ENCODE measurements around the gene PRUNE2.
"Not testable (repeated sequence)": the region's sequence is repeated elsewhere in the genome, so short reads cannot be mapped to it uniquely, and the experiment has no call there.

PRUNE2 gene

GRCh38 chr9:76798527-76798926, 107.4 kb downstream of the PRUNE2 start:
- DNase-seq (ENCODE audit: low read depth): no peak

- no peak for DNase-seq (ENCODE audit: low read depth)
Measured at GRCh38 chr9:76796296-76796695, 109.6 kb downstream of the PRUNE2 start.

- DNase-seq (ENCODE audit: low read depth): no peak
Measured at GRCh38 chr9:76793784-76794431, 112.0 kb downstream of the PRUNE2 start.

- DNase-seq (ENCODE audit: low read depth): no peak
Measured at GRCh38 chr9:76789840-76790239, 116.1 kb downstream of the PRUNE2 start.

- no peak for DNase-seq (ENCODE audit: low read depth)
Measured at GRCh38 chr9:76787677-76788076, 118.2 kb downstream of the PRUNE2 start.

- DNase-seq (ENCODE audit: low read depth): no peak
Measured at GRCh38 chr9:76785501-76785900, 120.4 kb downstream of the PRUNE2 start.

- DNase-seq (ENCODE audit: low read depth): no peak
Measured at GRCh38 chr9:76784881-76785280, 121.0 kb downstream of the PRUNE2 start.

- DNase-seq (ENCODE audit: low read depth): no peak
Measured at GRCh38 chr9:76772686-76773445, 133.0 kb downstream of the PRUNE2 start.

DNA sequence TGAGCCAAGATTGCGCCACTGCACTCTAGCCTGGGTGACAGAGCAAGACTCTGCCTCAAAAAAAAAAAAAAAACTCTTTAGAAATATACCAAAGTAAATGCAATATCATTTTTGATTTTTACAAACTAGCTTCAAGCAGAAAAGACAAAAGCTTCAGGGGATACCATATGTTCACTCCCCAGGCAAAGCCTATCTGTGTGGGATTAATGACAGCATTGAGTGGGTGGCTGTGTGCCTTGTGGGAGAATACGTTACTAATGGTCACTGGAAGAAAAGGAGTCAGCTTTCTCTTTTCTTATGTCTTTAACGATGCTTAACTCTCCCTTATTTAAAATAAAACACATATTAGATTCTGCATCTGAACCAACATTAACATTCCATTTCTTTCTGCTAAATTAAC, 139.8 kb downstream of the PRUNE2 start:
- no peak for DNase-seq (ENCODE audit: low read depth)

DNA sequence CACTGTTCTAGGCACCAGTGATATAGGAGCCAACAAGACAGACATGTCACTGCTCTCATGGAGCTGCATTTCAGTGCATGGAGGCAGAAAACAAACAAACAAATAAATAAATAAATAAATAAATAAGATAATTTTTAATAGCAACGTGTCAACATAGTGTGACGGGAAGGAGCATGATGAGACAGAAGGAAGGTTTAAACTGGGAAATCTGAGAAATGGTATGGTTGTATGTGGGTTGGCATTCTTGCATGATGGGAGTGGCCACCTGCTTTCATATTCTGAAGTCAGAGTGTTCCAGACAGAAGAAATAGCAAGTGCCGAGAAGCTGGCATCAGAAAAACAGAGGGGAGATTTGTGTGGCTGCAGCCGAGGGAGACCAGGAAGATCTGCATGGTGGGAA, 141.8 kb downstream of the PRUNE2 start, which contains the start of gene PCA3:
Gene PCA3, plus strand, starts transcription at position 301 of the 400 bp plus-strand sequence.
- DNase-seq (ENCODE audit: low read depth): no peak

- DNase-seq (ENCODE audit: low read depth): no peak
Measured at GRCh38 chr9:76761448-76761847, 144.5 kb downstream of the PRUNE2 start.

GRCh38 chr9:76759732-76760131, 146.2 kb downstream of the PRUNE2 start:
- no peak for DNase-seq (ENCODE audit: low read depth)

DNA sequence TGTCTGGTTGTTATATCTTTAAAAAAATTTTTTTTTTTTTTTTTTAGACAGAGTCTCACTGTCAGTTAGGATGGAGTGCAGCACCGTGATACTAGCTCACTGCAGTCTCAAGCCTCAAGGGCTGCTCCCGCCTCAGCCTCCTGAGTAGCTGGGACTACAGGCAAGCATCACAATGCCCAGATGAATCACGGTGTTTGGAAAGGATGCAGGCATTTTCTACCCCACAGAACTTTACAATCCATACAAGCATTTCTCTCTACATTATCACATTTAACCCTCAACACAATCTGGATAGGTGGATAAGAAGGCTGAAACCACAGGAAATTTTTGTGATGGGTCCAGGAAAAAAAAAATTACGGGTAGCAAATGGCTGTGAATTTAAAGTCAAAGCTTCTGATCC, 147.4 kb downstream of the PRUNE2 start:
- DNase-seq (ENCODE audit: low read depth): no peak

DNA sequence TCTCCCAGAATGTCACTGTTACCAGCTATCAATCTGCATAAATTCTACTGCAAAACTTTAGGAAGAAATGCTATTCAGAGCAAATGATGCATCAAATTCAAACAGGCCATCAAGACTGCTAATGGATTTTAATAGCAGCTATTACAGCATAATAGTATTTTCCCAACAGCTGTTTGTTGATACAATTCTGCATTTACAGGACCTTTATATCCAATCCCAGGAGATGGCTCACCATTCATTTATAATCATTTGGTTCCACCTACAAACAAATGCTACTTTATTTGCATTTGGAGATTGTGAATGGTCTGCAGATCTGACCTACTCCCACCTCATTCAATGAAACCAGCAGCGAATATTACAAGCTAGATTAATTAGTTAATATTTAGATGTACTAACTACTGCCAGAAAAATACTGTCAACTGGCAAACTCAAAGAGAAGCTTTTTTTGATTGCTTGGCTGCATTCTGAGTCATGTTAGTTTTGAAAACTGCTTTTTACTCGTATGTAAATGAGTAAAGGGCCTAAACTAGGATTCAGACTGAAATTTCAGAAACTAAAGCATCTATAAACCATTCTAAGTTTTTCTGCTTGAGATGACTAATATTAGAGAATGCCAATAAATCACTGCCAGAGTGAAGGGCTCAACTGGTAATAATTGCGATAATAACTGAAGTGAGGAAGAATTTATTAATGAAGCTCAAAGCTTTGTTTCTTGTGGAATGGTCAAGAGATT, 148.8 kb downstream of the PRUNE2 start:
- no peak for DNase-seq (ENCODE audit: low read depth)

DNA sequence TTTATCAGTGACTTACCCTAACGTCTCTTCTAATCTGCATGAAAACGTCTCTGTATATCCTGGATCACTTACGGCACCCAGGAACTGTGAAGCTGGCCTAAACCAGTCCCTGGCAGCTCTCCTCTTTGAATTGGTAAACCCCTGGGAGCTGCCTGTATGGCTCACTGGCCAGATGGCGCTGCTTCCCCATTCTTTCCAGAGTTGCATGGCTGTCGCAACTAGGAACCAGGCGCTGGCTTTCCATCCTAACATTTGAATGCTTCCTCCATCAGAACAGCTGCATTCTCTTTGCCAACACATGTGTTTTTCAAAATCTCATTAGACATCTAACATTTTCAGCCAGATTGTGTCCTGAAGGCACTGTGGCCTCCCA, 149.7 kb downstream of the PRUNE2 start:
- no peak for DNase-seq (ENCODE audit: low read depth)

DNA sequence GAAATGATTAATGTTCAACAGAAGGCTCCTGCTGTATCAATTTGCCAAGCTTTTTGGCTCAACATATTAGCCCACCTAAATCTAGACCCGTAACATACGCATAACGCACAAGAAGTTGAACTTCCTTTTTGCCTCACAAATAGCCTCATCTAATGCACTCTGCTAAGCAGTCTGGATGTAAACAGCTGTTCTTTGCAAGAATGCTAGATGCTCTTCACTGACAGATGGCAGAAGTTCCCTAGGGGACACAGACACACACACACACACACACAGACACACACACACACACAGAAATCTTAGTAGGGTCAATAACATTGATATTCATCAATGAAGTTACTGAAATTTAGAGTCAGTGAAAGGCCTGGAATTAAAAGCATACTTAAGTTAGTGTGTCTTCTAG, 154.9 kb downstream of the PRUNE2 start:
- DNase-seq (ENCODE audit: low read depth): no peak

- DNase-seq (ENCODE audit: low read depth): no peak
Measured at GRCh38 chr9:76744336-76744735, 161.6 kb downstream of the PRUNE2 start.

- no peak for DNase-seq (ENCODE audit: low read depth)
Measured at GRCh38 chr9:76743931-76744330, 162.0 kb downstream of the PRUNE2 start.

- DNase-seq (ENCODE audit: low read depth): not testable (repeated sequence)
Measured at GRCh38 chr9:76742890-76743289, 163.0 kb downstream of the PRUNE2 start.

DNA sequence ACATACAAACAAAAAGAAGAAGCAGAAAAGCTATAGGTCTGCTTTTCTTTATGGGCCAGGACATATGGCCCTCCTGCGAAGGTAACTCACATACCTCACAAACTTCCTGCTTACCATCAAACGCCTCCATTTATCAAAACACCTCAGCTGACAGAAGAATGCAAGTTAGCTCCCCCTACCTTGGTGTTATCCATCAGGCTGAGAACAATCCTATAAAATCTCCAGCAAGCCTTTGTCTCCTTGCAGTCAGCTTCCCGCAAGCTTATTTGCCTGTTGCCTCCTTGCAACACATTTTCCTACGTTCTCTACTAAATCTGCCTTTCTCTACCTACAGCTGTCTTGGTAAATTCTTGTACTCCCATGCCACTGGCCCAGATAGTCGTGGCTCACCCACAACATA, 164.4 kb downstream of the PRUNE2 start:
- no peak for DNase-seq (ENCODE audit: low read depth)

DNA sequence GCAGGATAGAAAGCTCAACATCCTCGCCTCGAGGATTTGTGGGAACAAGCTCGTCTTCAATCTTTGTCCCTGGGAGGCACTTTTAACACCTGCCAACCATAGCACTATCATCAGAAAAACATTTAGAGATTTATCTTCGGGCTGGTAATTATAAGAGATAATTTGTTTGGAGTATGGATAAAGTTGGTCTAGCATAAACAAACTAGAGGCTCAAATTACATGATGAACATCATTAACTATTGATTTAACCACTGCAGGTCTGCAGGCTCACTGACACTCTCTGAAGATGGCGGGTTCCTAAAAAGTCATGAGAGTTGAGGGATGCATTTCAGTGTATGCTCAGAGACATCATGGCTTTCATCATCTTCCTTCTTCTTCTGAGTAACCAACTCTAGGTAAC, 167.5 kb downstream of the PRUNE2 start:
- no peak for DNase-seq (ENCODE audit: low read depth)

GRCh38 chr9:76737154-76737902, 168.6 kb downstream of the PRUNE2 start:
- no peak for DNase-seq (ENCODE audit: low read depth)
